ENCODE data around the gene MRPL14.
"Not testable (repeated sequence)": the region's sequence is repeated elsewhere in the genome, so short reads cannot be mapped to it uniquely, and the experiment has no call there.

The MRPL14 gene

GRCh38 chr6:44150317-44150917 lies 23.2 kb upstream of the MRPL14 start:
- FAIRE-seq (no peak), DNase-seq (ENCODE audit: insufficient read length, low spot score) (no peak)

- FAIRE-seq (no peak), DNase-seq (ENCODE audit: insufficient read length, low spot score) (no peak)
These were observed 22.2 kb upstream of the MRPL14 start for GRCh38 chr6:44149369-44150012.

GRCh38 chr6:44148306-44148705 lies 21.1 kb upstream of the MRPL14 start:
- FAIRE-seq: no peak
- DNase-seq (ENCODE audit: insufficient read length, low spot score): no peak

- FAIRE-seq: no peak
- no peak for DNase-seq (ENCODE audit: insufficient read length, low spot score)
These were observed 20.0 kb upstream of the MRPL14 start for GRCh38 chr6:44147256-44147655.

GRCh38 chr6:44146685-44147084 lies 19.4 kb upstream of the MRPL14 start:
- FAIRE-seq: no peak
- no peak for DNase-seq (ENCODE audit: insufficient read length, low spot score)

- DNase-seq (ENCODE audit: insufficient read length, low spot score) (no peak), FAIRE-seq (no peak)
These were observed 18.6 kb upstream of the MRPL14 start for GRCh38 chr6:44145839-44146238.

GRCh38 chr6:44144536-44144935 lies 17.3 kb upstream of the MRPL14 start:
- DNase-seq (ENCODE audit: insufficient read length, low spot score); FAIRE-seq: not testable (repeated sequence)

- FAIRE-seq (no peak), DNase-seq (ENCODE audit: insufficient read length, low spot score) (no peak)
These were observed 16.5 kb upstream of the MRPL14 start for GRCh38 chr6:44143731-44144130.

- DNase-seq (ENCODE audit: insufficient read length, low spot score) (no peak), FAIRE-seq (no peak)
These were observed 15.6 kb upstream of the MRPL14 start for GRCh38 chr6:44142835-44143234.

- FAIRE-seq: no peak
- no peak for DNase-seq (ENCODE audit: insufficient read length, low spot score)
These were observed 12.1 kb upstream of the MRPL14 start for GRCh38 chr6:44139351-44139743.

- DNase-seq (ENCODE audit: insufficient read length, low spot score) (no peak), FAIRE-seq (no peak)
These were observed 11.6 kb upstream of the MRPL14 start for GRCh38 chr6:44138717-44139350.

- no peak for DNase-seq (ENCODE audit: insufficient read length, low spot score)
- FAIRE-seq: no peak
These were observed 8.6 kb upstream of the MRPL14 start for GRCh38 chr6:44135875-44136274.

GRCh38 chr6:44135173-44135758 lies 8.0 kb upstream of the MRPL14 start:
- no peak for DNase-seq (ENCODE audit: insufficient read length, low spot score)
- no peak for FAIRE-seq

- FAIRE-seq (no peak), DNase-seq (ENCODE audit: insufficient read length, low spot score) (no peak)
These were observed 6.9 kb upstream of the MRPL14 start for GRCh38 chr6:44133981-44134711.

GRCh38 chr6:44133003-44133931 lies 6.0 kb upstream of the MRPL14 start:
- no peak for FAIRE-seq
- no peak for DNase-seq (ENCODE audit: insufficient read length, low spot score)

GRCh38 chr6:44132476-44132875 lies 5.2 kb upstream of the MRPL14 start:
- DNase-seq (ENCODE audit: insufficient read length, low spot score) (no peak), FAIRE-seq (no peak)

- no peak for DNase-seq (ENCODE audit: insufficient read length, low spot score)
- no peak for FAIRE-seq
These were observed 4.6 kb upstream of the MRPL14 start for GRCh38 chr6:44131892-44132291.

- FAIRE-seq (no peak), DNase-seq (ENCODE audit: insufficient read length, low spot score) (no peak)
These were observed 2.6 kb upstream of the MRPL14 start for GRCh38 chr6:44129841-44130322.

GRCh38 chr6:44128020-44128917 lies 1.0 kb upstream of the MRPL14 start:
- DNase-seq (ENCODE audit: insufficient read length, low spot score) (no peak), FAIRE-seq (no peak)
